Neutrophil (primary cell): ENCODE measurements around the gene MYEF2.

Experiments
- H3K27ac ChIP-seq: fragments of 200-600 bp; sonication (generic); 2 replicates; pipeline ENCODE4 v1.5.1; 2016; ENCODE audit warnings: mild to moderate bottlenecking, moderate library complexity
- H3K27me3 ChIP-seq: fragments of 200-600 bp; sonication (generic); 2 replicates; pipeline ENCODE4 v1.6.0; 2016; ENCODE audit warnings: mild to moderate bottlenecking
- H3K36me3 ChIP-seq: fragments of 200-600 bp; sonication (generic); 2 replicates; pipeline ENCODE4 v1.5.1; 2017
- H3K4me1 ChIP-seq, 2 experiments: fragments of 200-600 bp in 1 of 2; sonication (generic) in 1 of 2; 1 replicate in 1 of 2; 2 replicates in 1 of 2; pipeline versions ENCODE4 v1.5.1 to v1.6.1; 2013 to 2016; ENCODE audit warnings: low read depth in 1 of 2, low read length in 1 of 2, mild to moderate bottlenecking in 1 of 2, moderate library complexity in 1 of 2; ENCODE audit not compliant: control insufficient read depth in 1 of 2, insufficient read depth in 1 of 2
- H3K4me3 ChIP-seq, 2 experiments: fragments of 200-600 bp in 1 of 2; sonication (generic) in 1 of 2; 1 replicate in 1 of 2; 2 replicates in 1 of 2; pipeline ENCODE4 v1.5.1; 2013 to 2016; ENCODE audit warnings: low read depth in 1 of 2, low read length in 1 of 2, mild to moderate bottlenecking in 1 of 2, moderate library complexity in 1 of 2
- H3K9me3 ChIP-seq: fragments of 200-600 bp; sonication (generic); 2 replicates; pipeline ENCODE4 v1.5.1; 2016
- TF ChIP-seq, protein P1 (sequence below): fragments of 200-600 bp; sonication (generic); IDR thresholded peaks from 2 replicates; pipeline ENCODE4 v1.5.1; 2016; ENCODE audit warnings: antibody characterized with exemption

The MYEF2 gene

DNA sequence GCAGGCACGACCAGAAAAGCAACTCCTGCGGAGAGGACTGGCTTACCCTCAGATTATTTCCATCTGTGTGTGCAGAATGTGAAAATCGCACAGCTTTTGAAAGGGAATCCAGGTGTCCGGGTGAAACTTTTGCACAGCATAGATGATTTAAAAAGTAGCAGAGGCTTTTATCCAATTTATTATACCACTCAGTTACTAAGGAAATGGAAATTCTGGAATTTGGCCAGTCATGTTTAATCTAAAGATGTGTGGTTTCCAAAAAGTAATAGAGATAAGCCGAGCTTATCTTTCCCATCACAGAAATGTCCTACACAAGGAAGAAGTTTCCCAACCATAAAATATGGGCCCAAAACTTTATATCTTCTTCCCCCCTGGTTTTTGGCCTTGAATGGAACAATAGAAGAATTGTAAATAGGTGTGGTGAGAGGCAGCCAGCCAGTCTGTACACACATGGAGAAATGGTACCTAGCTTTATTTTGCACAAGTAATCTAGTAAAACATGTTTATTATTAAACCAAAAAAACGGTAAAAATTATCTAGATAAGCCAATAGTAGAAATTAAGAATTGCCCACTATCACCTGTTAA is 76.6 kb downstream of the MYEF2 start:
- H3K9me3 ChIP-seq = no peaks in the 10 kb centered on the region
- TF ChIP-seq, protein P1, sequence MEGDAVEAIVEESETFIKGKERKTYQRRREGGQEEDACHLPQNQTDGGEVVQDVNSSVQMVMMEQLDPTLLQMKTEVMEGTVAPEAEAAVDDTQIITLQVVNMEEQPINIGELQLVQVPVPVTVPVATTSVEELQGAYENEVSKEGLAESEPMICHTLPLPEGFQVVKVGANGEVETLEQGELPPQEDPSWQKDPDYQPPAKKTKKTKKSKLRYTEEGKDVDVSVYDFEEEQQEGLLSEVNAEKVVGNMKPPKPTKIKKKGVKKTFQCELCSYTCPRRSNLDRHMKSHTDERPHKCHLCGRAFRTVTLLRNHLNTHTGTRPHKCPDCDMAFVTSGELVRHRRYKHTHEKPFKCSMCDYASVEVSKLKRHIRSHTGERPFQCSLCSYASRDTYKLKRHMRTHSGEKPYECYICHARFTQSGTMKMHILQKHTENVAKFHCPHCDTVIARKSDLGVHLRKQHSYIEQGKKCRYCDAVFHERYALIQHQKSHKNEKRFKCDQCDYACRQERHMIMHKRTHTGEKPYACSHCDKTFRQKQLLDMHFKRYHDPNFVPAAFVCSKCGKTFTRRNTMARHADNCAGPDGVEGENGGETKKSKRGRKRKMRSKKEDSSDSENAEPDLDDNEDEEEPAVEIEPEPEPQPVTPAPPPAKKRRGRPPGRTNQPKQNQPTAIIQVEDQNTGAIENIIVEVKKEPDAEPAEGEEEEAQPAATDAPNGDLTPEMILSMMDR = no peak
- H3K4me3 ChIP-seq = no peak overlapping the region
- no peak overlapping the region for H3K27ac ChIP-seq
- H3K27me3 ChIP-seq = peaks cover 46% of the 10 kb centered on the region
- no peaks in the 10 kb centered on the region for H3K36me3 ChIP-seq
- H3K4me1 ChIP-seq = no peaks in the 10 kb centered on the region

DNA sequence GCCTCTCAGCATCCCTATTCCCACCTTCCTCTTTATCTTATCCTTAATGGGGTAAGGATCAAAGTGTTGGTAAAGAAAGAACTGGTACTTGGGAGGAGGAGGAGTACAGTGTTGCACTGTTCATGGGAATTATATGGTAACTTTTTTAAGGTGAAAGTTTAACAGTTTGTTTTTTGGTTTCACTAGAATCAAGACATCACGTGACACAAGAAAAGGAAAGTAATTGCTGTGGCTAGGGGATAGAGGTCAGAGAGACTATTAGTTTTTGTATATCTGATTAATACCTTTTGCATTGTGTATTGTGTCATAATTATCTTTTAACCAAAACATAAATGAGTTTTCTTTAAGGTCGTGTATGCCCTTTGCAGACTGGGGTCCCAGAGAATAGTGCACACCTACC is 80.8 kb downstream of the MYEF2 start:
- H3K36me3 ChIP-seq = no peaks in the 10 kb centered on the region
- H3K4me3 ChIP-seq = no peak overlapping the region
- peaks cover 17% of the 10 kb centered on the region for H3K27me3 ChIP-seq
- no peaks in the 10 kb centered on the region for H3K9me3 ChIP-seq
- no peak overlapping the region for H3K27ac ChIP-seq
- TF ChIP-seq, protein P1 = no peak
- H3K4me1 ChIP-seq = no peaks in the 10 kb centered on the region

- Histone ChIP-seq H3K4me3 (no peak overlapping the region), H3K4me1 (no peaks in the 10 kb centered on the region), H3K27ac (no peak overlapping the region), H3K9me3 (no peaks in the 10 kb centered on the region), H3K27me3 (peaks cover 17% of the 10 kb centered on the region), H3K36me3 (no peaks in the 10 kb centered on the region)
- TF ChIP-seq, protein P1 = no peak
These were observed 81.3 kb downstream of the MYEF2 start for GRCh38 chr15:48096813-48097212.

DNA sequence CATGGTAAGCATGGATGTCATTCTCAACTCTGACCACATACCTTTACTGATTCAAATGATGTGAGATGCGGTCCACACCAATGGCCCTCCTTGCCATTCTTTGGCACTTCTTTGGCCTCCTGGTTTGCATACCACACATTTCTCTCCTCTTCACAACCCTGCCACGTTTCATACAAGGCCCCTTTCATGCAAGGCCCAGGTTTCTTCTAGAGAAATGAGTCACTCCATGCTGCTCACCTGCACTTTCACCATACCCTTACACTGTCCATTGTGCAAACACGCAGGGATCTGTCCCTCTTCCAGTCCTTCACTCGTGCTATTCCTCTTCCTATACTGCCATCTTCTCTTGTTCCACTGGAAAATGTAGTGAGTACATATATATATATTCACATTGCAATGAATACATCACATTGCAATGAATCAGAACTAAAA is 81.7 kb downstream of the MYEF2 start:
- TF ChIP-seq, protein P1 = no peak
- peaks cover 19% of the 10 kb centered on the region for H3K27me3 ChIP-seq
- H3K36me3 ChIP-seq = no peaks in the 10 kb centered on the region
- H3K9me3 ChIP-seq = no peaks in the 10 kb centered on the region
- H3K4me1 ChIP-seq = no peaks in the 10 kb centered on the region
- H3K27ac ChIP-seq = no peak overlapping the region
- no peak overlapping the region for H3K4me3 ChIP-seq

- Histone ChIP-seq H3K4me3 (no peak overlapping the region), H3K9me3 (no peaks in the 10 kb centered on the region), H3K4me1 (no peaks in the 10 kb centered on the region), H3K27me3 (peaks cover 7% of the 10 kb centered on the region), H3K27ac (no peak overlapping the region), H3K36me3 (no peaks in the 10 kb centered on the region)
- TF ChIP-seq, protein P1 = no peak
These were observed 86.6 kb downstream of the MYEF2 start for GRCh38 chr15:48091522-48091921.
